B cell (primary cell): ENCODE results near the gene OR4K2.
"Not testable (repeated sequence)": the region's sequence is repeated elsewhere in the genome, so short reads cannot be mapped to it uniquely, and the experiment has no call there.

Source experiments
- EZH2 ChIP-seq: IDR thresholded peaks from 2 replicates; pipeline ENCODE4 v1.6.1; 2012; ENCODE audit warnings: borderline replicate concordance, low read depth, mild to moderate bottlenecking, moderate library complexity, low read length; ENCODE audit not compliant: insufficient read depth, poor library complexity, severe bottlenecking
- TF ChIP-seq, protein P1 (sequence below): fragments of 200-600 bp; IDR thresholded peaks from one replicate; pipeline ENCODE4 v1.8.0; 2022; ENCODE audit warnings: antibody characterized with exemption, mild to moderate bottlenecking

DNA sequence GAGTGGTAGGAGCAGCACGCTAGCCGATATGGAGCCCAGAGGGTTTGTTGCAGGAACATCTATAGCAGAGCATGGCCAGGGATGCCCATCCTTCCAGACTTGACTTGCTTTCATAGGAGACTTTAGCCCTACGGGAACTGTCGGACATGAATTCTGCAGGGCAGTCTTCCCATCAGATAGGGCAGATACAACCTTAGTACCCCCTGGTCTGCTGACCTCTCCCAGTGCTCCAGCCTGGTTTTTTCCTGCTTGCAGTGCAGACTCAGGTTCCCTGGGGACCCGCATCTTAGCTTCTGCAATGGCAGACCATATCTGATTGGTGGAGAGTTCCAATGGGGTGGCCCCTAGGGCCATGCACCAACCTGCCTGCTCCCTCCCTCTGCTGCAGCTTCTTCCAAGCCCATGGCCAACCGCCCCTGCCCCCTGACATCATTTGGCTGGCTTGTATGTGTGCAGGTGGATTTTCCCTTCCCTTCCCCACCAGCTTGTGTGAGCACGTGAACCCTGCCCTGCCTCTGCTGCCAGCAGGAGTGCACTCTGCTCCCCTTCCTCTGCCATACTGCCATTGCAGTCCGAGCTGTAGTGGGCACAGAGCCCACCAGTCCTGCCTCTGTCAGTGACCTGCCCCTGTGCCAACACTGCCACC lies 40.6 kb upstream of the OR4K2 start:
- TF ChIP-seq, protein P1, sequence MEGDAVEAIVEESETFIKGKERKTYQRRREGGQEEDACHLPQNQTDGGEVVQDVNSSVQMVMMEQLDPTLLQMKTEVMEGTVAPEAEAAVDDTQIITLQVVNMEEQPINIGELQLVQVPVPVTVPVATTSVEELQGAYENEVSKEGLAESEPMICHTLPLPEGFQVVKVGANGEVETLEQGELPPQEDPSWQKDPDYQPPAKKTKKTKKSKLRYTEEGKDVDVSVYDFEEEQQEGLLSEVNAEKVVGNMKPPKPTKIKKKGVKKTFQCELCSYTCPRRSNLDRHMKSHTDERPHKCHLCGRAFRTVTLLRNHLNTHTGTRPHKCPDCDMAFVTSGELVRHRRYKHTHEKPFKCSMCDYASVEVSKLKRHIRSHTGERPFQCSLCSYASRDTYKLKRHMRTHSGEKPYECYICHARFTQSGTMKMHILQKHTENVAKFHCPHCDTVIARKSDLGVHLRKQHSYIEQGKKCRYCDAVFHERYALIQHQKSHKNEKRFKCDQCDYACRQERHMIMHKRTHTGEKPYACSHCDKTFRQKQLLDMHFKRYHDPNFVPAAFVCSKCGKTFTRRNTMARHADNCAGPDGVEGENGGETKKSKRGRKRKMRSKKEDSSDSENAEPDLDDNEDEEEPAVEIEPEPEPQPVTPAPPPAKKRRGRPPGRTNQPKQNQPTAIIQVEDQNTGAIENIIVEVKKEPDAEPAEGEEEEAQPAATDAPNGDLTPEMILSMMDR: not testable (repeated sequence)
- TF ChIP-seq EZH2: not testable (repeated sequence)
